ENCODE measurements around the gene ROR2.
"Not testable (repeated sequence)": the region's sequence is repeated elsewhere in the genome, so short reads cannot be mapped to it uniquely, and the experiment has no call there.

Gene ROR2

DNA sequence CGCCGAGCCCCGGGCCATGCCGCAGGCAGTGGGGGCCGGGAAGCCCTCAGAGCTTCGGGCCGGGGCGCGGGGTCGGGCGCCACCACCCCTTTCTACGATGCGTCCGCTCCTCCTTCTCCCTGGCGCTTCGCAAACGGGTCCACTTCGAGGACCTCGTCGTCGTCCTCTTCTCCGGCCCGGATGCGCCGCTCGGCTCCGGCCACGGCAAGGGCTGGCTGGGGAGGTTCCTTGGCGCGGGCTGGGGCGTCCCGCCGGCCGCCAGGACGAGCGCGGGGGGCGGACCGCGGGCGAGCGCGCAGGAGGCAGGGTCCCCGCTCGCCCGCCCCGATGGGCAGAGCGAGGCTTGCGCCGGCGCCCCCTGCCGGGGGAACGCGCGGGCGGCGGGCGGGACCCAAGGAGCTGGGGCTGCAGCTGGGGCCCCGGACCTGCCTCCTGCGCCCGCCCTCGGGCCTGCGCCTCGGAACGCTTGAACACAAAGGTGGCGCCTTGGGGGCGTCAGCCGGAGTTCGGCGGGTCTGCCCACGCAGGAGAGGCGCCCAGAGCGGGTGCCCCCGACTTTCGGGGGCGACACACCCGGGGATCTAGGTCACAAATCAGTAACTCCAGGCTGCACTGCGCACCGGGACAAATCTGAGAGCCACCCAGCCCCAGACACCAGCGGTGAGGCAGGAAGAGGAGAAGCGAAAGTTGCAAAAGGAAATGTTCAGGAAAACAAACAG, at the start of gene ROR2:
TSS of gene ROR2 (minus strand) at position 283 of the 719 bp plus-strand sequence.
- DNase-seq: peak; percentile 85

DNA sequence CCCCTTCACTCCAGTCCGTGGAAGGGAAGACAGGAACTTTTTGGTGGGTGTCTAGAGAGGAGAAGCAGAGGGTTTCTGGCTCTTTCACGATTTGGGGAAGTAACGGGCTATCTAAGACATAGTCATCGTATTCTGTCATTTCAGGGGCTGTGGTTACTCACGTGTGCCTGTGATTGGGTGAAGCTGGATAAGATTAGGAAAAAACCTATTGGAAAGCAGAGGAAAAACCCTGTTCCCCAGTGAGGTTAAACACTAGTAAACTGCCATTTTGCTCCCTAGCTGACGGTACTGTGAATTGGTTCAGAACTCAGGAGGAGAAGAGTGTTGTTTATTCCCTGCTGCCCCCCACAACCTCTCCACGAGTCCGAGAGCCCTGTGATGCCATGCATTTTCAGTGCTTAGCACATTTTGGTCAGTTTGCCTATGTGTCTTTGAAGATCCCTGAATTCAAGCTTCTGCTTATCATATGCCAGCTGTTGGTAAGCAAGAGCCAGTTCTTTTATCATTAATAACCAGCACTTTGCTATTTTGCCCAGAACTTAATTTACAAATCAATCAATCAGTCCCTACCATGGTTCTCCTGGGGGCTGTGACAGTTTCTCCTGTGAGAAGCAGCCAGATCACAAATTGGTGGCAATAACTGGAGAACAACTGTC, 45.1 kb upstream of the ROR2 start:
- DNase-seq: peak; percentile 40

DNA sequence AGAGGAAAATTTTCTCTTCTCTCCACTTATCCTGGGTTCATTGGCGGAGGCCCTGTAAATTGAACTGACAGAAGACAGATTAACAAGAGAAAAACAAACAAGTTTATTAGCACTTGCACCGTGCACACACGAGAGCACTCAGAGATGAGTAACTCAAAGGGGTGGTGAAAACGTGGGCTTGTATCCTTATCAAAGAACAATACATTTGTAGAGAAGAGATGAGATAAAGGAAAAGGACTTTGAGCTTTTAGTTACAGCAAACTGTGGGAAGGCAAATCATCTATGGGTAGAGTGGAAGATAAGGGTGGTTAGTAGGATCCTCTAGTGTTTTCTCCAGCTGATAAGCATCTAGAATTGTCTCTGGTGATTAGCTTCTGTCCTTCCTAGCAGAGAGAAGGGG, 44.4 kb upstream of the ROR2 start:
- DNase-seq: no peak

DNA sequence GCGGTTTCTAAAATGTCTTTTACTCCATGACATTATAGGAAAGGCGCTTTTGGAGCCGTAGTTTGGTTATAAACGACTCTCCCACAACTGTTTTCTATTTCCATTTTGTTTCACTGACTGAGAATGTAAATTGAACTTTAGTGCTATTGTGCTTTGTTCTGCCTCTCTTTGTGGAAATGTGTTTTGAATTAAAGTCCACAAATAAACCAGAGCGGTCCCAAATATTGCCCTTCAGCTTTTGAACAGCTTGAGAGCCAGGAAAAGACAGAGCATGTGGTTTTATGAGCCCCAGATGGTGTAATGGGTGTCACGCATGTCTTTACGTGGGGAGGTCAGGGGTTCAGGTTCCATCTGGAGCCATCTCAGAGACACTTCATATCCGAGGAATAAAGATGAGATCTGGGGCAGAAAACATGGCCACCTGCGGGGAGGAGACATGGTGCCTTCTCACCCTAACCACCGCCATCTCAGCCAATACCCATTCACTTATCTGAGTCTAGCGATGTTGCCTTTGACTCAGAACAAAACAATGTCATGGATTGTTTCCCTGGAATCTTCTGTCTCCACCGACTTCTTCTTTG, 42.5 kb upstream of the ROR2 start:
- DNase-seq: no peak

DNA sequence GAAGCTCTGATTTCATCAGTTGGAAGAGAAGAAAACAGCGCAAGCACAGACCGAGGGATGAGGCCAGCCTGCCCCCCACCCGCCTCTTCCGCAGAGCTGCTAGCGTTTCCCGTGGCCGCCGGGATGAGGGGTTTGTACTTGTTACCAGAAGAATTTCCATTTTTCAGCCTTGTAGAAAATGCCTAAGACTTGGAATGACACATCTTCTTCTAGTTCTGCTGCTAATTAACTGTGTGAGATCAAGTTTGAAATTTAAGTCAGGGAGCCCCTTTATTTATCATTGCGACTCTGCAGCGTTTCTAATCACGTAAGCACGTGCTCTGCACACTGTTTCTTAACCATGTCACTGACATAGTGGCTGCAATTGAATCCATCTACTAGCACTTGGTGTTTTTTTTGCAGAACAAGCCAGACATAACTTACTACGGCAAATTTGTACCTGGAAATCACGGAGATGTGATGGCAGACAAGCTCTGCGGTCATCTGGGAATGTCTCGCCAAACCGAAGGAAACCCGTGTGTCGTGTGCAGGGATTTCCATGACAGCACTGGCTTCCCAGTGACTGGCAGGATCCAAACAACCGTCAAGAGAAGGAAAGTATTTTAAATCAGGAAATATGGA, 41.8 kb upstream of the ROR2 start:
- DNase-seq: no peak

- DNase-seq: no peak
Observed at GRCh38 chr9:91986248-91986647, 36.2 kb upstream of the ROR2 start.

GRCh38 chr9:91985692-91986091, 35.7 kb upstream of the ROR2 start:
- DNase-seq: no peak

GRCh38 chr9:91978740-91979414, 28.8 kb upstream of the ROR2 start:
- DNase-seq: no peak

- DNase-seq: not testable (repeated sequence)
Observed at GRCh38 chr9:91975254-91975653, 25.2 kb upstream of the ROR2 start.

- DNase-seq: no peak
Observed at GRCh38 chr9:91972711-91973110, 22.7 kb upstream of the ROR2 start.

DNA sequence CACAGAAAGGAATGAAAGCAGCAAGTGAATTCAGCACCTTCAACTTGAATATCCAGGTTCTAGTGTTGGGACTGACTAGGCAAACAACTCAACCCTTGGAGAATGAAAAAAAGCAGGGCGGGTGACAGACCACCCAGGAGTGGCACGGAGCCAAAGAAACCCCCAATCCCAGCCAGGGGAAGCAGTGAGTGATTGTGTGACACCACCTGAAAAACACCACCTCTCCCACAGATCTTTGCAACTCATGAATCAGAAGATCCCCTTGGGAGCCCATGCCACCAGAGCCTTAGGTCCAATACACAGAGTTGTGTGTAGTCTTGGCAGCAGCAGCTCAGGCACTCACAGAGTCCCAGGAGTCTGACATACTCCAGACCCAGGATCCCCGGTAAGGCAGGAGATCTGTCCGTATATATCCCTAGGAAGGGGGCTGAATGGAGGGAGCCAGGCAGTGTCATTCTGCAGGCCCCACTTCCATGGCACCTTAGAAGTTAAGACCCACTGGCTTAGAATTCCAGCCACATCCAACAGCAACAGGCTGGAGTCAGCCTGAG, 22.1 kb upstream of the ROR2 start:
- DNase-seq: no peak

GRCh38 chr9:91967259-91967658, 17.2 kb upstream of the ROR2 start:
- DNase-seq: no peak

DNA sequence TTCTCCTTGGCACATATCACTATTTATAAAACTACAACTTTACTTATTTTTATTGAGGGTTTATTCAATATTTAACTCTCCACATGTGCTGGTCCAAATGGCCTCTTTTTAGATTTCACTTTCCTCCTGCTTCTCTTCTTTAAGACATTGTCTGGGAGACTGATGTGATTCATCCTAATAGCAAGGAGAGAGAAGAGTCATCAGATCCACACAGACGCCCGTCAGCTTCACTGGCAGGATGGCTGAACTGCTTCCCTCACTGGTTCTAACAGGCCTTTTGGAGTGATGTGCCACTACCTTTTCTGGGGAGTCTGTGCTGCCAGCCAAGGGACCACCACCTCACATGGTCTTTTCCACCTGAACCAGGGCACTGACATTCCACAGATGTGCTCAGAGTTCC, 16.5 kb upstream of the ROR2 start:
- no peak for DNase-seq

GRCh38 chr9:91963711-91964240, 13.7 kb upstream of the ROR2 start:
- DNase-seq: no peak

DNA sequence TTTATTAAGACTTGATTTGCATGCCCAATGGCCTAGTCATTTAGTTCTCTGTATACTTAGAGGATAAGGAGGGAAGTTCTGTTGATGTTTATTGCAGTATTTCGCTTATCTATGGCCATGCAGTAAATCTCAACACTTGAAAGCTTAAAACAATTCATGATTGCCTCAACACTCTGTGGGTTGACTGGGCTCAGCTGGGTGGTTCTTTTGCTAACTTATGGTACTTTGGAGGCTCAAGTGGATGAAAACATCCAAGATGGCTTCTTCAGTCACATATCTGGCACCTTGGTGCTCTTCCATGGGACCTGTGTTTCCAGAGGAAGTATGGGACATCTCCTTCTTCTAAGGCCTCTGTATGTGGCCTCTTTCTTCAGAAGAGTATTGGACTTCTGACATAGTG, 10.3 kb upstream of the ROR2 start:
- no peak for DNase-seq

GRCh38 chr9:91958174-91958573, 8.1 kb upstream of the ROR2 start:
- no peak for DNase-seq

DNA sequence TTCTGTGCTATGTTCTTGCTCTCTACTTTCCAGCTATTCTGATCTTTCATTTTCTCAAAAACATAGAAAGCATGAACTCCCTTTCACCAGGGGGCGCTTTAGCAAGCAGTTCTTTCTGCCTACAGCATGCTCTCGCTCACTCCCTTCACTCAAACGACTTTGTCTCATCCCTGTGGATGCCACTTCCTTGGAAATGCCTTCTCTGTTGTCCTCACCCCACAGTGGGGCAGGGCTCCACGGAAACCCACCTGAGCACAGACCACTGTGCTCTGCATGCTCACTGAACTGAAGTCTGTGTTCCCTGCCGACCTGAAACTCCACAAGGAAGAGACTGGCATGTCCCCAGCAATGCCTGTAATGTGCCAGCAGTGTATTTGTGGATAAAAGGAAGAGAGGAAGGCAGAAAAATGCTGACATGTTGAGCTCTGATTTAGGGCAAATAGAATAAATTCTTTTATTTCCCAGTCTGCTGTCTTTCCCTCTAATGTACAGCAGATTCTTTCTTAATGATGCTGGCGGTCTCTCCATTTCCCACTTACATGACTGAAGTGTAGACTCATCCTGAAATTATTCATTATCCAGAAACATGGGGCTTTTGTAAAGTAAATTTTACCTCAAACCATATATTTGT, 4.9 kb upstream of the ROR2 start:
- peak; percentile 58 for DNase-seq

DNA sequence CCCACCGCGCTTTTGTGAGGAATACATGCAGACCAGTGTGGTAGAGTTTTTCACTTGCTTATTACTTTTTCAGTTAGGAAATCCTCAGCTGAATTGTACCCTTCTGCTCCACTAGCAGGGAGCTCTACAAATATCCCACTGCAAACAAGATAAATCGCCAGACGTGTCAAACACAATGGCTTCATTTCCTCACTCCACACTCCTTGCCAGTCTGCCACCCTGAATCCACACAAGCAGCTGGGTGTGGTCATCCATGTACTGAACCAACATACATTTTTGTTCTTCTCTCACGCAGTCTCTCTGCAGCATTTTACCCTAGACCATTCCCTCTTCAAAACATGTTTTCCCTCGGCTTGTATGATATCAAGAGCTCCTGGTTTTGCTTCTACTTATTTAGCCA, 3.7 kb upstream of the ROR2 start:
- DNase-seq: no peak

- no peak for DNase-seq
Observed at GRCh38 chr9:91951944-91952520, 2.0 kb upstream of the ROR2 start.

DNA sequence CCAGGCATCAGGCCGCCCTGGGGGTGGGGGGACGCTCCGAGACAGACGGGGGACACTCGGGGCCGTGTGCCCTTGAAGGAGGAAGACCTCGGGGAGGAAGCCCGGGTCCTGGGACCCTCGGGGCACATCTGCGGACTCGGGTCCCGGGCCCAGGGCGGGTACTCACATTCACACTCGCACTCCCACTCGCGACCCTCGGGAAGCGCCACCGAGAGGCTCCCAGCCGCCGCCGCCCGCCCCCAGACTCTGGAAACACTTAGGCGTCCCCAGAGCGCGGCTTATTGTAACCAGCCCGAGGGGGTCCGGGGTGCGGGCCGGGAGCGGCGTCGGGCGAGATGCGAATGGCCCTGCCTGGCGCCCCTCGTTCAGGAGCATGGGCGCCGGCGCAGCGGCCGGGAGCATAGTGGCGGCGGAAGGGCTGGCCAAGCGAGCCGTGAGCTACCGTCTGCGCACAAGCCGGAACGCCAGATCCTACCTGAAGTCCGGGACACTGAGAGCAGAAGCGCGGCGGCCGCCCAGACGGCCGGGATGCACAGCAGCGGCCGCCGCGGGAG, 559 bp downstream of the ROR2 start:
- peak; percentile 76 for DNase-seq

- DNase-seq: peak; percentile 82
Observed at GRCh38 chr9:91948597-91949391, 1.2 kb downstream of the ROR2 start.

Measured in retina (tissue), 1 donor.